ENCODE results near the gene COL7A1.

The COL7A1 gene
- 1.7 to 3.6 reads per million in 2 donors for total RNA-seq

- no peak for DNase-seq
Measured at GRCh38 chr3:48595075-48595525, at the start of gene COL7A1. TSS of gene COL7A1 (minus strand) at chr3:48595329. CDS start at chr3:48595159, 170 bp downstream.

- no peak for DNase-seq
Measured at GRCh38 chr3:48642605-48643004, 47.5 kb upstream of the COL7A1 start.

GRCh38 chr3:48641396-48641795 lies 46.3 kb upstream of the COL7A1 start:
- no peak for DNase-seq

GRCh38 chr3:48639944-48640606 lies 44.9 kb upstream of the COL7A1 start:
- no peak for DNase-seq

- no peak for DNase-seq
Measured at GRCh38 chr3:48637305-48637704, 42.2 kb upstream of the COL7A1 start.

GRCh38 chr3:48636149-48636655 lies 41.1 kb upstream of the COL7A1 start:
- DNase-seq, result no peak

GRCh38 chr3:48635222-48636021 lies 40.3 kb upstream of the COL7A1 start, which contains the start of gene SLC26A6:
TSS of gene SLC26A6 (minus strand) at chr3:48635461. CDS start at chr3:48635393, 68 bp downstream.
- DNase-seq, result peak; percentile 90

- DNase-seq, result peak; percentile 13
Measured at GRCh38 chr3:48634661-48635221, 39.6 kb upstream of the COL7A1 start.

- DNase-seq, result no peak
Measured at GRCh38 chr3:48633743-48634142, 38.6 kb upstream of the COL7A1 start.

- no peak for DNase-seq
Measured at GRCh38 chr3:48633256-48633655, 38.1 kb upstream of the COL7A1 start.

- DNase-seq, result no peak
Measured at GRCh38 chr3:48631516-48632448, 36.7 kb upstream of the COL7A1 start.

- DNase-seq, result no peak
Measured at GRCh38 chr3:48630833-48631232, 35.7 kb upstream of the COL7A1 start.

GRCh38 chr3:48630407-48630806 lies 35.3 kb upstream of the COL7A1 start:
- DNase-seq, result no peak

GRCh38 chr3:48629894-48630293 lies 34.8 kb upstream of the COL7A1 start:
- DNase-seq, result no peak

GRCh38 chr3:48628277-48629017 lies 33.3 kb upstream of the COL7A1 start:
- DNase-seq, result no peak

- no peak for DNase-seq
Measured at GRCh38 chr3:48625600-48625999, 30.5 kb upstream of the COL7A1 start.

- DNase-seq, result no peak
Measured at GRCh38 chr3:48624767-48625166, 29.6 kb upstream of the COL7A1 start.

- DNase-seq, result no peak
Measured at GRCh38 chr3:48623851-48624547, 28.9 kb upstream of the COL7A1 start.

GRCh38 chr3:48621461-48621869 lies 26.3 kb upstream of the COL7A1 start, which contains the start of gene TMEM89:
TSS of gene TMEM89 (minus strand) at chr3:48621769. CDS start at chr3:48621756, 13 bp downstream.
- no peak for DNase-seq

Data from T-helper 9 cell (primary cell).